Hippocampal formation (tissue), 2 donors: ENCODE results near the gene B3GAT3.
"Not testable (repeated sequence)": the region's sequence is repeated elsewhere in the genome, so short reads cannot be mapped to it uniquely, and the experiment has no call there.

Experiments
- DNase-seq, 2 donors: peaks; one replicate each; lab custom pipeline; 2025; lab: John Stamatoyannopoulos, UW

The B3GAT3 gene

DNA sequence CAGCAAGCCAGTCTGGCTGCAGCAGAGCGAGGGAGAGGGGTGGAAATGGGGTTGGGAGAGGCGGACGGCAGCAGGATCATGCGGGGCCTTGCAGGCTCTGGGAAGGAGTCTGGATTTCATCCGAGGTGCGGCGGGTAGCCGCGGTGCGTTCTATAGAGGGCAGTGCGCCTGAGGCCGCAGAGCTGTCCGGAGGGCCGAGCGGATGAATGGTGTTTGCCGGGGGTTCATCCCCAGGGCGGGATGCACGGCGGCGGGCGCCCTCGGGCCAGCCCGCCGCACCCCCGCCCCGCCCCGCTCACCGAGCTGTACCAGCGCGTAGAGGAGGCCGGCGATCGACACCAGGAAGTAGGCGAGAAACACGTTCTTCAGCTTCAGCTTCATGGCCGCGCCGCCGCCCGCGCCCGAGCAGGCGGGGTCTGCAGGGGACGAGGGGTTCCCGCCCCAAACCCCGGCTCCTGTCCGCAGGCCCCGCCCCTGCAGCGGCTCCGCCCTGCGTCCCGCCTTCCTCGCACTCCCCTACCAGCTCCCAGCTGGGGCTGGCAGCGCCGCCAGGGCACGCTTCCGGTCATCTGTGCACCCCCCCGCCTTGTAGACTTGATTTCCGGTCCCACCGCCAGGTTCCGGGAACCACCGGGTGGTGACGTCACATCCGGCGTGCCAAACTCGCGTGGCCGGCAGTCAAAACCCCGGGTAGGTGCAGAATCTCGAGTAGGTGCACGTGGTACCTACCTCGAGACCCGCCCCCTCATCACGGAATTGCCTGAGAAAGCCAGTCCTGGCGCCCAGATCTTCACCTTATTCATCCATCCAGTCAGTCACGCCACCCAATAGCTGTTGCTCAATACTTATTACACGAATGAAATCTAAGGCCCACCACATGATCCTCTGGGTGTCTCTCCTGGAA, at the start of gene B3GAT3:
TSS of gene B3GAT3 (minus strand) at position 420 of the 904 bp plus-strand sequence. CDS start at position 381, 39 bp downstream.
- peak; percentile 96 to 97 for DNase-seq

DNA sequence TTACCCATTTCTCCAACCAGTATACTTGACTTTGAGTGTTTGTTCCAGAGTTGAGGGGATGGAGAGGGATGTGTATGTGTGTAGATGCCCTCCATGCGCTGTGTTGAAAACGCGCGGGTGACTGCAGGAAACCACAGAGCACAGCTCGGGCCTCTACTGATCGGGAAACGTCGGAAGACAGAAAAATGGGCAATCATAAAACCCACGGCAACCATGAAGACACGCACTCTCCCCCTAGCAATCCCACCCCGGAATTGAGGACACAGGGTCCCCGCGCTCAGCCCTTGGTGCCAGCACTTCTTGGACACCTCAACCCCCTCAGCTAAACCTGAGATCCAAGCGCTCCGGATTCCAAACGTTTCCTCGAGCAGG, 49.4 kb upstream of the B3GAT3 start:
- peak in 1 of 2 donors; percentile 30 for DNase-seq

DNA sequence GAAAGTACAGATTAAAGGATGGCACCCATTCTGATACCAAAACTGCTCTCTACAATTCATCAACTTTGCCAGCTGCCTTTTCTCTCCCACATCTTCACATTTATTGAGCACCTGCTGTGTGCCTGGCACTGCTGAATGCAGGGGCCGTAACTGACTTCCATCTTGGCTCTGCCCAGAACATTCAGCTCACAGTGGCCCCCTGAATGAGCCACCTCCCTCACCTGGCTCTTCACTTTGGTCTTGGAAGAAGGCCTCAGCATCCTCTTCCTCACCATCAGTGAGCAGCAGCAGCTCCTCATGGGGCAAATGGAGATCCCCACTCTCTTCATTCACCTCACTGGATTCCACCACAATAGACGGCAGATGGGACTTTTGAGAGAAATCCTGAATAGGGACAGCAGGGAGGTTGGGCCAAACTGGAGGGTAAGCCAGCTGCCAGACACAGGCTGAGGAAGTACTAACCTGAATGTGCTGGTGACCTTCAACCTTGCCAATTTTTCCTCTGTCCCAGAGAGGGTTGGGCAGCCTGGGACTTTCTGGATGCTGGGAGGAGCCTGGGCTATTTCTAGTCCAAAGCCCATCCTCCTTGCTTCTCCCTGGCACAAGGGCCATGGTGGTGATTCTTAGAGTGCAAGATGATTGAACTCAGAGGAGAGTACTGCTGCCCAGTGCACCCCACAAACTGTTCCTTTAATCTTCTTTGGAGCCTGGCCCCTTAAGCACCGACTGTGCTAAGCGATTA, 47.8 kb upstream of the B3GAT3 start:
- DNase-seq, result no peak

DNA sequence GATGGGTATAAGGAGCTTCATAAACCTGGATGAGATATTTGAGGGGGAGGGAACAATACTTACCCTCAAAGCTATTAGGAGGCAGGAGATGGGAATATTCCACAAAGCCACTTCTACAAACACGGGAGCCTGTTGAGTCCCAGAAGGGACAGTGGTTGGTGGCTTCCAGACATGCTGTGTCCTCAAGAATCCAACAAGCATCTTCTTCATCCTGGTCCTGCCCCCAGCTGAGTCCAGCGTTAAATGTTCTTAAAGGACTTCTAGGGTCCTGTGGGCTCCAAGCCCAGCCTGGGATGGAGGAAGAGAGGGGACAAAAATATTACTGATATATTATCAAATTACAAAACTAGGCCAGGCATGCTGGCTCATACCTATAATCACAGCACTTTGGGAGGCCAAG, 45.7 kb upstream of the B3GAT3 start:
- DNase-seq, result no peak

DNA sequence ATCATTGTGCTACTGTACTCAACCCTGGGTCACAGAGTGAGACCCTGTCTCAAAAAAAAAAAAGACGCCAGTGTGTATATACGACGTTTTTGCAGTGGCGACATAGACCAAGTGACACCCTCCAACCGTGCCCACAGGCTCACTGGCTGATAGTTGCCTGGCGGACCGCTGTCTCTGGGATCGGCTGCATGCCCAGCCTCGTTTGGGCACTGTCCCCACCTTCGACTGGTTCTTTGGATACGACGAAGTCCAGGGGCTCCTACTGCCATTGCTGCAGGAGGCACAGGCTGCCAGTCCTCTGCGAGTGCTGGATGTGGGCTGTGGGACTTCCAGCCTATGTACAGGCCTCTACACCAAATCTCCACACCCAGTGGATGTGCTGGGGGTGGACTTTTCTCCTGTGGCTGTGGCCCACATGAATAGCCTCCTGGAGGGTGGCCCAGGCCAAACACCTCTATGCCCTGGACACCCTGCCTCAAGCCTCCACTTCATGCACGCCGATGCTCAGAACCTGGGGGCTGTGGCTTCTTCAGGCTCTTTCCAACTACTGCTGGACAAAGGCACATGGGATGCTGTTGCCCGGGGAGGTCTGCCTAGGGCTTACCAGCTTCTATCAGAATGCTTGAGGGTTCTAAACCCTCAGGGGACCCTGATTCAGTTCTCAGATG, 44.6 kb upstream of the B3GAT3 start:
- DNase-seq, result no peak

DNA sequence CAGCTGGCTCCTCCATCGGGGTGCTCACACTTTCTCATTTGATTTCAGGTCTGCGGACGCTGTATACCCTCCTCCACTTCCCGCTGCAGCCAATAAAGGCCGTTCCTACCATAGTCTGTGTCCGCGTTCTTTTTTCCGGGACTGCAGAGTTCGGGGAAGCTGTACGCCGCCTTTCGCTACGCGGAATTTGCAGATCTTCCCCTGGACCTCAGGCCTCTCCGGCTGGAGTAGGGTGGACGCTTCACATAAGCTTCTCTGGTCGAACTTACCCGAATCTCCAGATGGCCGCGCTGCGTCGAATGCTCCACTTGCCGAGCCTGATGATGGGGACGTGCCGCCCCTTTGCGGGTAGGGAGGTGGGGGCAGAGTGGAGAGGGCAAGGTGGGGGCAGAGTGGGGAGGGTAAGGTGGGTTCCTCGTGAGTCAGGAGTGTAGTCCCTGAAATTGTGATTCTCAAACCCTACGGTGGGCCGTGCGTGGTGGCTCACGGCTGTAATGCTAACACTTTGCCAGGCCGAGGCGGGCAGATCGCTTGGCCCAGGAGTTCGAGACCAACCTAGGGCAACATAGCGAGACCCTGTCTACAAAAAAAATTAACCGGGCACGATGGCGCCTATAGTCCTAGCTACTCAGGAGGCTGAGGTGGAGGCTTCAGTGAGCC, 43.9 kb upstream of the B3GAT3 start:
- peak in 1 of 2 donors; percentile 49 for DNase-seq

DNA sequence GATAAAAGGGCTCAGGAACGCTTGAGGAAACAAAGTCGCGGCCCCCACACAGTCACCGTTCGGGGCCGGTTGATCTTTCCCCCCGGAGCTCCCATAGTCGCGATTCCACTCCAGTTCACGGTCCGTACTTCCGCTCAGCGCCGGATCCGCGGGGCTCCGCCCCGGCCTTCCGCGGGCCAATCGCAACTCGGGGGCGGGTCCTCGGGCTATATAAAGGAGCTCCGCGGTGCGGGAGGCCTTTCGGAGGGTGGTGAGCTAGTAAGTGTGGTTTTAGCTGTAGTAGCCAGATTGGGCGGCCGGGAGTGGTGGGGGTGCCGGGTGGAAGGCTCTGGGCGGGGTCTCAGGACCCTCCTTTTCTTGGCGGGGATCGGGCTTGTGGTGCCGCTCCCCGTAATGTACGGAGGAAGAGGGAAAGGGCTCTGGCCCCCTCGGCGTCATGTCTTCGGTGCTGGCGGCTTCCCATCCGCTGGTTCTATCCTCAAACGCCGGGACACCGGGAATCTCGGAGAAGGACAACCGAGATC, 43.4 kb upstream of the B3GAT3 start, which contains the start of the genes C11orf98 and CSKMT:
TSS of gene C11orf98 (minus strand) at position 136 of the 524 bp plus-strand sequence. CDS start at position 95, 41 bp downstream.
TSS of gene CSKMT (plus strand) at position 238 of the 524 bp plus-strand sequence. CDS start 568 bp downstream, outside the sequence.
- peak; percentile 95 for DNase-seq

DNA sequence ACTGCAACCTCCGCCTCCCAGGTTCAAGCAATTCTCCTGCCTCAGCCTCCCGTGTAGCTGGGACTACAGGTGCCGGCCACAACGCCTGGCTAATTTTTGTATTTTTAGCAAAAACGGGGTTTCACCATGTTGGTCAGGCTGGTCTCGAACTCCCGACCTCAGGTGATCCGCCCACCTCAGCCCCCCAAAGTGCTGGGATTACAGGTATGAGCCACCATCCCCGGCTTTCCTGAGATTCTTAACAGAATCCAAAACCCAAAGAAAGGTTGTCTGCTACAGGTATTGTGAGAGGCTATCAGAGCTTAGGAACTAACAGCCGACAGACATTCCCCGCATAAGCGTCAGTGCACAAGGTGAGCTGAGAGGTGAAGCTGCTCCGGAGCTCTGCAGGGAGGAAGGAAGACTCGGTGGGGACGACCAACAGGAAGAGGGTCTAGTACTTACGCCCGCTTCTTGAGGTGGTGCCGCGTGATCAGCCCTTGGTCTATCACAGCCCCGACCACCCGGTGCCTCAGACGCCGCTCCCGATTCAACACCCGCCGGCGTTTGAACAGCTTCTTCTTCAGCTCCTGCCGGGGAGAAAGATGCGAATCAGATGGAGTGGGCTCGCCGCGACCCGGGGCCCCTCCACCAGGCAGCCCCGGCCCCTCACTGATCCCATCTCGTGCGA, 42.8 kb upstream of the B3GAT3 start:
- DNase-seq, result no peak

DNA sequence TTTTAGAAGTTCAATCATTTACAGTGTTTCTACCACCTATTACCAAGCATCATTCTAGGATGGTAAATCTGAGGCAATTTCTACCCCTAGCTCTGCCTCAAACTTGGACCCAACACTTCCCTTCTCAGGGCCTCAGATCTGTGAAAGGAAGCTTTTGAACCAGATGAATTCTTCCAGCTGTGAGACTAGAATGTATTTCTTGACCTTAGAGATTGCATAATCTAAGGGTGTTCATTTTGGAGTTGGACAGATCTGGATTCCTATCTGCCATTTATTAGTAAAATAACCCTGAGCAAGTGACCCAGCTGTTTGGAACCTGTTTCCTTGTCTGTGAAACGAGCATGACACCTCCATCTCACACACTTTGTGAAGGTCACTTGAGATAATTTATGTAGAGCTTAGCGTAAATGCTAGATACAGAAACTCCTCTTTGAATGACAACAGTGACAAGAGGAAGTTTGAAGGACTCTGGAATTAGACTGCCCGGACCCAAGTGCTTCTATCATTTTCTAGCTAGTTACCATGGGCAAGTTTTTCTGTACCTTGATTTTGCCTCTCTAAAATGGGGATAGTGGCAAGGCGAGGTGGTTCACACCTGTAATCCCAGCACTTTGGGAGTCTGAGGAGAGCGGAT, 35.1 kb upstream of the B3GAT3 start:
- no peak for DNase-seq

DNA sequence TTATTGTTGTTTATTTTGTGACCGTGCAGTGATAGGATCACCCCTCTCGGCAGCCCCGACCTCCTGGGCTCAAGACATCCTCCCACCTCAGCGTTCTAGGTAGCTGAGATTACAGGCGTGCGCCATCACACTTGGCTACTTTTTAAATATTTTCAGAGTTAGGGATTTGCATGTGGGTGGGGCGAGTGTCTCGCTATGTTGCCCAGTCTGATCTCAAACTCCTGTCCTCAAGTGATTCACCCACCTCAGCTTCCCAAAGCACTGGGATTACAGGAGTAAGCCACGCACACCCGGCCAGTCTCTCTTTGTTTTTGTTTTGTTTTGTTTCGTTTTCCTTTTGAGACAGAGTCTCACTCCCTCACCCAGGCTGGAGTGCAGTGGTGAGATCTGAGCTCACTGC, 32.5 kb upstream of the B3GAT3 start:
- DNase-seq, result no peak

DNA sequence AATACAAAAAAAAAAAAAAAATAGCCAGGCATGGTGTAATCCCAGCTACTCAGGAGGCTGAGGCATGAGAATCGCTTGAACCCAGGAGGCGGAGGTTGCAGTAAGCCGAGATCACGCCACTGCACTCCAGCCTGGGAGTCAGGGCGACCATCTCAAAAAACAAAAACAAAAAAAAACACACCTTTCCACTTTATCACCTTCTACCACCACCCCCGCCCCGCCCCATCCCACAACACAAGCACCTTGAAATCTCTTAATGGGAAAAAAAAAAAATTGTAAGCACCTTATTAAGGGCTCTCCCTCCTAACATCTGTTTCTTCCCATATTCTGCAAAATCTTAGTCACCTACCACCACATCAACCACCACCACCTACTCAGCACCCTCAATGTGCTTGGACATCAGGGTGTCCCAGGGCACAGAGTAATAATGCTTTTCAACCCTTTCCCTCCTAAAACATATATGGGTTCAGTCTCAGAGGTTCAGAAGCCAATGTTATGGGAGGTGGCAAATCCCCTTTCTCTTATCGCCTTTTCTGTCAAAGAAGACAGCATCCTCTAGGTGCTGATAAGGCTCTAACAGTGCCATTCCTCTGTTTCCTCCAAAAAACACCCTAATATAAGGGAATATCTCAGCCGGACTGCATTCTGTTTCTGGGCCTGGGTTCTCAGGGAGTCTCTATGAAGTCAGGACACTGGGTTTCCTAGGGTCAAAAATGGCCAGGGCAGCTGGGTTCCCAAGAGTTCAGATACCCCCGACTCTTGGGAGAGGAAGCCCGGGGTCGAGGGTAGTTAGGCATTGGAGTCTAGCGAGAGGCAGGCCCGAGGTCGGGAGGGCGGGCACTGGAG, 30.6 kb upstream of the B3GAT3 start:
- no peak for DNase-seq

DNA sequence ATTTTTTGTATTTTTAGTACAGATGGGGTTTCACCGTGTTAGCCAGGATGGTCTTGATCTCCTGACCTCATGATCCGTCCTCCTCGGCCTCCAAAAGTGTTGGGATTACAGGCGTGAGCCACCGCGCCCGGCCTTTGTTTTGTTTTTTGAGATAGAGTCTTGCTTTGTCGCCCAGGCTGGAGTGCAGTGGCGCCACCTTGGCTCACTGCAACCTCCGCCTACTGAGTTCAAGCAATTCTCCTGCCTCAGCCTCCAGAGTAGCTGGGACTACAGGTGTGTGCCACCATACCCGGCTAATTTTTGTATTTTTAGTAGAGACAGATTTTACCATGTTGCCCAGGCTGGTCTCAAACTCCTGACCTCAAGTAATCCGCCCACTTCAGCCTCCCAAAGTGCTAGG, 28.5 kb upstream of the B3GAT3 start:
- not testable (repeated sequence) for DNase-seq

DNA sequence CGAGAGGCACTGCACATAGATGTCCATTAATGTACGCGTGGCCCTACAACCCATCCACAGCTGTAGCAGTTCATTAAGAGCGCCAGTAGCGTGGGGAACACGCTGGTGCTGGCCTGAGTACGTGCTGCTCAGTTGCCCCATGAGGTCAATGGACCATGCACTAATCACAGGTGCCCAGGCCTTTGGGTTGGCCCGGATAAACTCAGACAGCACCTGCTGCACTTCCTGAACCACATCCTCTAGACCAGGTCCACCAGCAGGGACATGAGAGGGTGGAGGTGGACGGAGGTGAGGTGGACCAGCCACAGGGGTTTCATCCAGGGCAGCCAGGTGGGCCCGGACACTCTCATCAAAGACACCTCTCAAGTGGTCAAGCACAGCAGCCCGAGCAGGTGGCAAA, 27.7 kb upstream of the B3GAT3 start:
- DNase-seq, result no peak

DNA sequence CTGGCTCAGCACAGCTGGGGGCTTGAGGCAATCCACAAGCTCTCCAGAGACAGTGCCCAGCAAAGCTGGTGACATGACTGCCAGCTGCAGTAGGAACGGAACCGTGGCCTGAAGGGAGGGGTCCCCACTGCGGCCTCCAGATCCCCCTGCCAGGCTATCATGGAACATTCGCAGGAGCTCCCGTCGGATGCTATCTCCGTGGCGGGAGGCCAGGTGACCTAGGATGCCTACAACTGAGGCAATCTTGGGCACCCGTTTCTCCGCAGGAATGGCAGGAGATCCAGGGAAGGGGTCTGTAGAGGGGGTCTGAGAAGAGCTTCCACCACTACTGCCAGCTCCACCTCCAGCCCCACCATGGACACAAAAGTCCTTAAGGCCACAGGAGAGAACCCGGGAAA, 27.2 kb upstream of the B3GAT3 start:
- no peak for DNase-seq

DNA sequence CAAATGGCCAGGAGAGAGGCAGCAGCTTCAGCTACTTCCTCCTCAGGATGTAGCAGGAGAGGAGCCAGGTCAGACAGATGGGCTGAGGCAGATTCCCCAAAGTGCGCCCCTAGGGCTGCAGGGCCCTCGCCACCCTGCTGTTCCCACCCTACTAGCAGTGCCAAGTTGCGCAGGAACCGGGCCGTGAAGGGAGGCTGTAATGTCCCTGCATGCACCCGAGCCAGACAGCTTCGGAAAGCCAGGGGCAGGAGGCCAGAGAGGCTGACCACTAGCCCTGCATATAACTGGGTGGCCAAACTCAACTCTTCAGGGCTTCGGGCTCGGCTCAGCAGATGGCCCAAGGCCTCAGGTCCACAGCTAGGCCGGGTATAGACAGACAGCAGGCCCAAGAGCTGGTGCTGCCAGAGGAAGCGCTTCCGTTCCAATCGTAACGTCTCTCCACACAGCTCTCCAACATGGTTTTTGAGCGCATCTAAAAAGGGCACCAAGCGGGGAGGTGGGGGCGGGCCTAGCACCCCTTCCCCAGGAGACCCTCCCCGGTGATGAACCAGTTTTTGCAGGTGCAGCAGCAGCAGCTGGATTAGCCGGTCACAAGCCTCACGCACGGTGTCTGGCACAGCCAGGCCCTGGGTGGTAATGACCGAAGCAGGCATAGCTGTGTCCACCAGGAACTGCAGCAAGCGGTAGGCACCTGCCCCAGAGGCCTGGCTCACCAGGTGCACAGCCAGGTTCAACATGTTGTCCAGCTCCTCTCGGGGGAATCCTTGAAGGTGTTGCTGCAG, 26.6 kb upstream of the B3GAT3 start:
- no peak for DNase-seq

DNA sequence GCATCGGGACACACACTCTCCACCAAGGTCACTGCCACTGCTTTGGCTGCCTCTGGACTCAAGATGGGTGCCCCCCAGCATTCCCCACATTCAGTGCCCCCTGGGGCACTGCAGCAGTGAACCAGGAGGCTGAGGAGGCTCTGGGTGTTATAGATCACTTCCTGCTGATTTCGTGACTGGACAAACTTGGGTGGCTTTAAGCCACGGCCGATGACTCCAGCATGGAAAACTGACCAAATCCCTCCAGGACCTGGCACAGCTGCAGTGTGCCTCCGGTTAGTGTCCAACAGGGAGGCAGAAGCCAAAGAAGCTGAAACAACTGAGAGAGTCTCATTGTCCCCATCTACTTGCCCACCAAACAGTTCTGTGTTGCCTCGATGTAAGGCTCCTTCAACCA, 25.8 kb upstream of the B3GAT3 start:
- no peak for DNase-seq

DNA sequence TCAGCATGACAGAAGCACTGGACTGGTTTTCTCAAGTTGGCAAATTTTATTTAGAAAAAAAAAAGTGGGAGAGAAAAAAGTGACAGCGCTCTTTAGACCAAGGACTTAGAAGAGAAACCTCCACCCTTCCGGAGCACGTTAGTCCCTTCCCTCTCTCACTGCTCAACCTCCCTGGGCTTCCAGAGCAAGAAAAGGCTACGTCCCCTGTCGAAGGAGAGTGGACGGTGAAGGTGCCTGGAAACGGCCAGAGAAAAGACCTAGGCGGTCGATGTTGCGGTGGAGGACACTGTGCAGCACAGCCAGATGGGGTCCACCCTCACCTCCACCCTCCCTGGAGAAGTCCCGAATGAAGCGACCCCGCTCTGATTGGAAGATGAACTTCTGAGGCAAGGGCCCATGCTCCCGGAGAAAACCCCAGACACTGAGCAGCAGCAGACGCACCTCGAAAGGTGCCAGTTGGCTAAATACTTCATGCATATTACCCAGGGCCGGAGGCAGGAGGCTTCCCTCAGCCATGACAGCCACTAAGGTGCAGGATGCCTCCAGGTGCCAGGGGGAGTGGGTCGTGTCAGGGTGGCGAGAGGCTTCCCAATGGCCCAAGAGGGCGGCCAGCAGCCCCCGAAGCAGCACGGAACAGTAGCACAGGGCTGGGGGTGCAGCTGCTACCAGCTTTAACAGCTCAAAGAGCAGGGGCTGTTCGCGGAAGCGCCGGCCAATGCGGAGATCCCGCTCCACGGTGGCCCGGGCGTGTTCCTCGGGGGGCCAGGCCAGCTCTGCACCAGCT, 25.2 kb upstream of the B3GAT3 start:
- no peak for DNase-seq
